Posterior vena cava (tissue), 2 donors: ENCODE measurements around the gene KCNG2. TPM values are rescaled to one million over a fixed set of nuclear protein-coding genes. Genes with fewer than 3 reads are reported as not detected.

Experiments
- DNase-seq: peaks from one replicate; pipeline ENCODE4 v3.0.0-alpha.2; 2020; ENCODE audit warnings: low spot score
- intact Hi-C, 2 donors: fragments of 100-400 bp; cut with DNase I; formaldehyde crosslinking; loops; one replicate each; pipeline versions ENCODE4 v1.14.1 to v1.14.2; 2022 to 2023
- total RNA-seq, 2 donors: library from RNA; stranded (reverse); fragmentation: NEBNext Ultra II Directional; extraction: Animal tissue kit (Norgen Biotek cat#: 25700); gene quantifications; one replicate each; pipeline ENCODE4 v1.2.1, GENCODE V29; 2021
- donor health status: DM: yes; HTN: yes; CAD: no.
- donor health status: DM: yes; HTN: yes; CAD: no.

KCNG2 gene
- total RNA-seq, 2 donors from 2014 or later, result 0.38 to 0.56 TPM

- intact Hi-C loops, result no loop called here
- no peak for DNase-seq
These were observed 47.3 kb downstream of the KCNG2 start for GRCh38 chr18:79844999-79845563.

DNA sequence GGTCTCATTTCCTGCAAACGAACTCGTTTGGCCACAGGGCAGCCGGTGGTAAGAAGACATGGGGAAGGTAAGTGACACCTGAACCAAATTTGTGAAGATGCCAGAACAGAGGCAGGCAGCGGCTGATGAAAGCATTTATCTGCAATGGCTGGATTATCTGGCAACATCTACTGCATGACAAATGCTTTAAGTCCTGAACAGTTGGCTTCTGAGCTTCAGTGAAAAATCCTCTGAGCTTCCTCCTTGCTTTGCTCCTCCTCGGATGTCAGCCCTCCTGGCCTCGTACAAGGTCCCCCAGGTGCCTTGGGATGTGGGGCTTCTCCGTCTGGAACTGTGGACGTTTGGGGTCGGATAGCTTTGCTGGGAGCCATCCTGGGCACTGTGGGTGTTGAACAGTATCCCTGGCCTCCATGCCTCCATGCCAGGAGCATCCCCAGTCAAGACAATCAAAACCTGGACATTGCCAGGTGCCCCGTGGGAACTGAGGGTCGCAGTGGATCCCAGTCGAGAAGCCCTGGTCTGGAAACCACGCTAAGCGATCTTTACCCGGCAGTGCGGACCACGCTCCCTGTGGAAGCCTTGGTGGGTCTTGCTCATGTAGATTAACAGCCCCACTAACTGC, 49.3 kb downstream of the KCNG2 start:
- peak; percentile 59 for DNase-seq
- intact Hi-C loops, result no loop called here

DNA sequence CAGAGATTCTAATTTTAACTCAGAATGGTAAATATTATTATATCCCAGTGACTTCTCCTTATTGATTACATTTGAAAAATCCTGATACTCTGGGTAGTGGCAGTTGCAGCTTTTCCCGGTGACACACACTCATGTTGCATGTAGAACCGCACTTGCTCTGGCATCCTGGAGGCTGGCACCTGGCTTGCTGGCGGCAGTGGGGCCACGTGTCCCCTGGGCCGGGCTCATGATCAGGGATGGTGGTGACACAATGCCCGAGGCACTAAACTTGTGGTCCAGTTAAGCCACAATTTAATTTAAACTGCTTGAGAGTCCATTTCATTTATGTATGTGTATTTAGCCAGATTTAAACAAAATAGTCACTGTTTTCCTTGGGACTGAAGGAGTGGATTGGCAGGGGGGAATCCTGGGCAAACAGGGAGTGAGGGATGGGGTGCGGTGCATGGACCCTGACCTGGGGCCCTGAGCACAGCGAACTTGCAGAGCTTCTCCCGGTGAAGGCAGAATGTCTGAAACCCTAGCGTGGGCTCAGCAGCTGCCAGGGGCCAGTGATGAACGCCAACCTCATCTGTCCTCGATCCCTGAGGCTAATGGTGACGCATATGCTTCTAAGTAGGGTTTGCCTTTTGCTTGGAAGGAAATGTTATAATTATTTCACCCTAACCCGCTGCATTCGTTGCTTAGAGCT, 50.0 kb downstream of the KCNG2 start:
- DNase-seq, result peak; percentile 43
- intact Hi-C loops, result no loop called here

- intact Hi-C loops, result no loop called here
- no peak for DNase-seq
These were observed 50.5 kb downstream of the KCNG2 start for GRCh38 chr18:79848294-79848578.

DNA sequence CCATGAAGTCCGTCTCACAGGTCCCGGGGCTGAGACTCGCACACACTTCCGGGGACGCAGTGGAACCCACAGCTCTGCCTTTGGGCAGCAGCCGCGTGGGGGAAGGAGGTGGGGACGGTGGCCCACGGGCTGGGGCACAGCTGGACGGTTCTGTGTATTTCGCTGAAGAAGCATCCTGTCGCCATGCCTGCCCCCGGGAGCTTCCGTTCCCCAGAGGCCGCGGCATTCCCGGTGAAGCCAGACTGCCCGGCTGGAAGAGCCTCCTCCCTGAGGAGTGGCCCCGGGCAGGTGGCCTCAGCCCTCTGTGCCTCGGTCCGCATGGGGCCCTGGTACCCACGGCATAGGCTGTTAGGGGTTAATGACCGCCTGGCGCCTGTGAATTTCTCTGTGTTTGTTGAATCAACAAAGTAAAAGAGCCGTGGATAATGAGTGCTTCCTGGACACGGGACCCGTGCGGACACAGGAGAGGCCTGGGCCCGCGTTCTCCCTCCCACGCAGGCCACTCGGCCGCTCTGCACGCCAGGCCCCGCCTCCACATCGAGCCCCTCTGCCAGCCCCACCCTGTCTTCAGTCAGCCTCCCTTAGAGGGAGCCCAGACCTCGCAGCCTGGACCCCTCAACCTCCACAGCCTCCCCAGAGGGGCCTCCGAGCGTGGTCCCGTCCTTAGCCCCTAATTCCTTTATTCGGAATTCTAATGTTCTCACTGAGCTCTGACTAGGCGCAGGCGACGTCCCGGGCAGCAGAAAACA, 51.0 kb downstream of the KCNG2 start:
- intact Hi-C loops, result no loop called here
- DNase-seq, result peak; percentile 70

GRCh38 chr18:79849328-79850207, 51.8 kb downstream of the KCNG2 start:
- intact Hi-C loops, result no loop called here

GRCh38 chr18:79850731-79851130, 53.0 kb downstream of the KCNG2 start:
- peak; percentile 24 for DNase-seq

More at GRCh38 chr18:79849328-79850207, 51.8 kb downstream of the KCNG2 start:
- peak; percentile 73 for DNase-seq

DNA sequence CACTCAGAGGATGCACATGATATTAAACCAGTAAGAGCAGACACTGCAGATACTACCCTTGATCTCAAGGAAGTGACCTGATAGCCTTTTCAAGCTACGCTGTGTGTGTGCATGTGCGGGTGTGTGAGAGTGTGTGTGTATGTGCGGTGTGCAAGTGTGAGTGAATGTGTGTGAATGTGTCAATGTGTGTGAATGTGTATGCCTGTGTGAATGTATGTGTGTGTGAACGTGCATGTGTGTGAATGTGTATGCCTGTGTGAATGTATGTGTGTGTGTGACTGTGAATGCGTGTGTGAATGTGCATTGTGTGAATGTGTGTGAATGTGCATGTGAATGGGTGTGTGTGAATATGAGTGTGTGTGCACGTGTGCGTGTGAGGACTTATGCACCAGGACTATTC, 53.8 kb downstream of the KCNG2 start:
- intact Hi-C loops, result no loop called here
- DNase-seq, result peak; percentile 48

More at GRCh38 chr18:79850731-79851130, 53.0 kb downstream of the KCNG2 start:
- intact Hi-C loops, result no loop called here

DNA sequence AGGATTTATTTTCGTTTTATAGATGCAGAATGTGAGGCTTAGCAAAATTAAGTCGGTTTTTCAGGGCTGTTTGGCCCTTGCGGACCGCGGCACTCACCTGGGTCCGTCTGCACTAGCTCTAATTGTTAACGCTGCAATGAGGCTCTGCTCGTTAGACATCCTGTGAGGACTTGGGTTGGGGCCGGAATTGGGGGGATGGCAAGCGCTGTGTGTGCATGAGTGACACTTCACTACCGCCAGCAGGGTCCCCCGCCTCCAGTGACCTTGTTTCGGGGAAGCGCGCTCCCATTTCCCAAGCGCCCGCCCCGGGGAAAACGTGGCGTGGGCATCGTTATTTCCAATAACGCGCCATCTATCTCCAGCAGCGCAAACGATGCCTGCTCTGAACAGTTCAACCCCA, 54.2 kb downstream of the KCNG2 start:
- peak; percentile 66 for DNase-seq
- intact Hi-C loops, result no loop called here

GRCh38 chr18:79852561-79853302, 55.0 kb downstream of the KCNG2 start:
- DNase-seq, result peak; percentile 73
- intact Hi-C loops, result no loop called here

GRCh38 chr18:79853303-79853992, 55.7 kb downstream of the KCNG2 start:
- peak; percentile 58 for DNase-seq
- intact Hi-C loops, result no loop called here

DNA sequence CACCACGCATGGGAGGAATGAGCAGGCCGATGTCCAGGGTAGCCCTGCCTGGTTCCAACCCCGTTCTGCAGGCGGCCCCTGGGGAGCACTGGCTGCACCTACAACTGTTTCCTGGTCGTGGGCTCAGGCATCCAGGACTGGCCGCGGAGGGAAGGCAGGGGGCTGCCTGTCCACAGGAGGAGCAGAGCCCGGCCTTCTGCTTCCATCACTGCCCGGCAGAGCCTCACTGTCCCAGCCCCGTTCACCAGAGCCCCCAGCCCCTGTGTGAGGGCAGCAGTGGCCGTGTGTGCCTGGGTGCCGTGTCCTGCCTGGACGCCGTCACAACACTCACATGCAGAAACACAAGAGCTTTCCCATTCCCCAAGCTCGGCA, 56.2 kb downstream of the KCNG2 start:
- intact Hi-C loops, result no loop called here
- DNase-seq, result peak; percentile 71

DNA sequence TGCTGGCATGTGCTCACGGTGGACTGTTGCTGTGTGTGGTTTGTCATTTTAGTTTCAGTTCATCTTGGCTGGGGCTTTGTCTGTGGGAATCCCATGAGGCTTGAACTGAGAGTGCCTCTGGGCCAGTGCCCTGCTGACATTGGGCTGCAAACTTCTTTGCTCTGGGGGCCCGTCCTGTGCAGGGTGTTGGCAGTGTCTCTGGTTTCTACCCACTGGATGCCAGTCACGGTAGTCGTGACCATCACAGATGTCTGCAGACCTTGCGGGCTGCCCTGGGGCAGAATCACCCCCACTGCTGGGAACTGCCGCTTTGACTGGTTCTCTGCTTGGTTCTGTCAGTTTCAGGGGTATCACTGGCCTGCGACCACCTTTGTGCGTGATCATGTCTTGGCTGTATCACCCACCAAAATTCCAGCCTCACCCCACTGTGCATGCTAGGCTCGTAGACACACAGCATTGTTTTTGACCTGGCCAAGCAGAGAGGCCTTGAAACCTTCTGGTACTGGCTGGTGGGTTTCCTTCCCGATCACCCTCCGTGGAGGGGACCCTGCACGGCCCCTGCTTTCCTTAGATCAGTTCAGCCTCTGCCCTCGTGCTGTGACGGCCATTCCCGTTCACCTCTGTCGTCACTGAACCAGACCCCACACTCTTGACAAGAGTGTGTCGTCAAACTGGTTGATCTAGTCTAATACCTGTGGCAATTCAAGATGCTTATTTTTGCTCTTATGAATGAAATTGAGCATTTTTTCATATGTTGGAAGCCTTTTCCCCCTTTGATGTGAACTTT, 57.6 kb downstream of the KCNG2 start:
- DNase-seq, result peak; percentile 60
- intact Hi-C loops, result no loop called here

DNA sequence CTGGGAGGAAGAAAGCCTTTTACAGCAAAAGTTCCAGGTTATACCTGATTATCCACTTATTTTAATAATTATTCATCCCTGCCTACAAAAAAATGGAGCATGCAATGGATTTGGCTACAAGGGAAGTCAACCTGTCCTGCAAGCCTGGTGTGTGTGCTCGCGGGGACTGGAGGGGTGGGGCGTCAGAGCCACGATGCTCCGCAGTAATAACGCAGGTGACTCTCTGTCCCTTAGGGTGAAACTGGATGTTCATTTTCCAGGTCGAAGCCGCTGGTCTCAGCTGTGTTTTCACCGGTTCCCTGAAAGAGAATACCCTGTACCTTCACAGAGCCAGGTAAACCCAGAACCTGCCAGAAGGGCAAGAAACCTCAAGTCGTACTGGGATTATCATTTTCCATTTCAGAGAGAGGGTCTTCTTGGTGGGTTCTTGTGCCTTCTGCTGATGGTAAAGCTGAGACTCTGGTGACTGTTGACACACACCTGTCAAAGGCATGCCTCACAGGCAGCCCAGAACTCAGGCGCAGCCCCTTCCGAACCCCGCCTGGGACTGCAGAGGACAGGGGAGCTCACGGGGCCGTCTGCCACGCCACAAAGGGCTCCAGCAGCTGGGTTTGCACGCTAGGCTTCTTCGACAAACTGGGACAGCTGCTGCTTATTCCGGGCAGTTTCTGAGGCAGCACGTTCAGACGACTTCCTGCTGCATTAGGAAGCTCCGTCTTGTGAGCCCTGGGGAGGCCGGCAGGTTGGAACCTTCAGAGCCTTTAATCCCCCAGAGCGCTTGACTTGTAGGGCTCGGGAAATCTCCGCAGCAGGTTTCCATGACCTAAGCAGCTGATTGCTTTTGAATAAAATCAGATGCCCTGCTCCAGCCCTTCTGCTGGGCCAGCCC, 58.6 kb downstream of the KCNG2 start:
- peak; percentile 61 for DNase-seq
- intact Hi-C loops, result no loop called here

DNA sequence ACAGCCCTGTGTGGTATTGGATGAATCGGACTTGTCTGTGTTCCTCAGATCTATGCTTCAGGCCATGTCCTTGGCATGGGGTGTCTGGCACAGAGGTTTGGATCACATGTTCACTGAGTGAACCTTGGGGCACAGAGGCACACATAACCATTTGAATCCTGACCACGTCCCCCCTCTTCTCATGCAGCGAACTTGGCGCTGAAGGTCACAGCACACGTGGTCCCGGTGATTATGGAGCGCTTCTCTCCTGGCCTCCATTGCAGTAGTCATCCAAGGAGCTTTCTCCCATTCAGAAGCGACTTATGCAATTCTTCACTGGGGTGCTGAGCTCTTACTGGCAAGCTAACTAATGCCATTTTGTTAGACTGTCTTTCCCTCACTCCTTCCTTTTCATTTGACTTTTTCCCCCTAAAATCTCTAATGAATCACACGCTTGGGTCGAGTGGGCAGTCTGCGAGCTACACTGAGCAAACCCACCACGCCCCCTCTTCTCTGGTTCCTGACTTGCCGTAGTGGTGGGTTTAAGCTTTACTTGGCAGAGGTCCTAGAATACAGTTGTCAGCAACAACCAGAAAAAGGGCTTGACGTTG, 59.4 kb downstream of the KCNG2 start:
- intact Hi-C loops, result no loop called here
- DNase-seq, result peak; percentile 22

DNA sequence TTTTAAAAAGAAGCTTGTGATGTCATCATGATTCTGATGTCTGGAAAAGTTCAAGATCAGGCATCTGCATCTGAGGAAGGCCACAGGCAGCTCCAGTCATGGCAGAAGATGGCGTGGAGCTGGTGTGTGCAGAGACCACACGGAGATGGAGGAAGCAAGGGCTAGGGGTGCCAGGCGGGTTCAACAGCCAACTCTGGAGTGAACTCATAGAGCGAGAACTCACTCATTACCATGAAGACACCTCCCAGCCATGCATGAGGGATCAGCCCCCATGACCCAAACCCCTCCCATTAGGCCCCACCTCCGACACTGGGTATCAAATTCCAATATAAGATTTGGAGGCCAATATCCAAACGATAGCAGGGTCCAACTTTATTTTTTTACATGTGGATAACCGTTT, 61.6 kb downstream of the KCNG2 start:
- no peak for DNase-seq
- intact Hi-C loops, result no loop called here
